IMR-90 (cell line): ENCODE results near the gene L3MBTL4.

Source experiments
- BHLHE40 ChIP-seq: fragments of 150-350 bp; IDR thresholded peaks from 2 replicates; pipeline ENCODE4 v1.6.1; 2016; ENCODE audit warnings: mild to moderate bottlenecking, low read depth, low read length
- CHD1 ChIP-seq: IDR thresholded peaks from 2 replicates; pipeline ENCODE4 v1.6.1; 2012; ENCODE audit warnings: low read depth, low read length, improper control_type of control experiment
- ELK1 ChIP-seq: fragments of 150-350 bp; IDR thresholded peaks from 2 replicates; pipeline ENCODE4 v1.6.1; 2016; ENCODE audit warnings: low read depth, mild to moderate bottlenecking, low read length, moderate library complexity, borderline replicate concordance
- FOS ChIP-seq: fragments of 150-350 bp; IDR thresholded peaks from 2 replicates; pipeline ENCODE4 v1.6.1; 2016; ENCODE audit warnings: low read depth, low read length
- MAFK ChIP-seq: IDR thresholded peaks from 2 replicates; pipeline ENCODE4 v1.6.1; 2012; ENCODE audit warnings: low read depth, low read length, improper control_type of control experiment
- MAZ ChIP-seq: IDR thresholded peaks from 2 replicates; pipeline ENCODE4 v1.6.1; 2012; ENCODE audit warnings: low read depth, mild to moderate bottlenecking, low read length, improper control_type of control experiment, moderate library complexity, borderline replicate concordance
- MXI1 ChIP-seq: IDR thresholded peaks from 2 replicates; pipeline ENCODE4 v1.6.1; 2012; ENCODE audit warnings: low read depth, mild to moderate bottlenecking, low read length, moderate library complexity, borderline replicate concordance
- NFE2L2 ChIP-seq: fragments of 150-350 bp; IDR thresholded peaks from 2 replicates; pipeline ENCODE4 v1.6.1; 2016; ENCODE audit warnings: low read depth, mild to moderate bottlenecking, low read length
- POLR2A ChIP-seq: IDR thresholded peaks from 2 replicates; pipeline ENCODE4 v1.6.1; 2012; ENCODE audit warnings: mild to moderate bottlenecking, low read depth, low read length
- RAD21 ChIP-seq: IDR thresholded peaks from 2 replicates; pipeline ENCODE4 v1.6.1; 2012; ENCODE audit warnings: low read length, improper control_type of control experiment
- RFX5 ChIP-seq: IDR thresholded peaks from 2 replicates; pipeline ENCODE4 v1.8.0; 2012; ENCODE audit warnings: low read depth, mild to moderate bottlenecking, low read length, moderate library complexity
- SMC3 ChIP-seq: fragments of 150-350 bp; IDR thresholded peaks from 2 replicates; pipeline ENCODE4 v1.6.1; 2016; ENCODE audit warnings: low read depth, mild to moderate bottlenecking, antibody characterized with exemption, low read length, moderate library complexity
- TF ChIP-seq, protein P1 (sequence below): conservative IDR thresholded peaks from 2 replicates; pipeline ENCODE4 v1.5.1; 2012; ENCODE audit warnings: mild to moderate bottlenecking, low read depth, low read length, improper control_type of control experiment
- TF ChIP-seq, protein P2 (sequence below): fragments of 150-350 bp; IDR thresholded peaks from 2 replicates; pipeline ENCODE4 v1.6.1; 2017; ENCODE audit warnings: mild to moderate bottlenecking, antibody characterized with exemption, low read length, low read depth

GRCh38 chr18:6352275-6352674, 62.4 kb downstream of the L3MBTL4 start:
- TF ChIP-seq, protein P1, sequence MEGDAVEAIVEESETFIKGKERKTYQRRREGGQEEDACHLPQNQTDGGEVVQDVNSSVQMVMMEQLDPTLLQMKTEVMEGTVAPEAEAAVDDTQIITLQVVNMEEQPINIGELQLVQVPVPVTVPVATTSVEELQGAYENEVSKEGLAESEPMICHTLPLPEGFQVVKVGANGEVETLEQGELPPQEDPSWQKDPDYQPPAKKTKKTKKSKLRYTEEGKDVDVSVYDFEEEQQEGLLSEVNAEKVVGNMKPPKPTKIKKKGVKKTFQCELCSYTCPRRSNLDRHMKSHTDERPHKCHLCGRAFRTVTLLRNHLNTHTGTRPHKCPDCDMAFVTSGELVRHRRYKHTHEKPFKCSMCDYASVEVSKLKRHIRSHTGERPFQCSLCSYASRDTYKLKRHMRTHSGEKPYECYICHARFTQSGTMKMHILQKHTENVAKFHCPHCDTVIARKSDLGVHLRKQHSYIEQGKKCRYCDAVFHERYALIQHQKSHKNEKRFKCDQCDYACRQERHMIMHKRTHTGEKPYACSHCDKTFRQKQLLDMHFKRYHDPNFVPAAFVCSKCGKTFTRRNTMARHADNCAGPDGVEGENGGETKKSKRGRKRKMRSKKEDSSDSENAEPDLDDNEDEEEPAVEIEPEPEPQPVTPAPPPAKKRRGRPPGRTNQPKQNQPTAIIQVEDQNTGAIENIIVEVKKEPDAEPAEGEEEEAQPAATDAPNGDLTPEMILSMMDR: no peak
- TF ChIP-seq MXI1: no peak
- TF ChIP-seq POLR2A: no peak
- no peak for TF ChIP-seq MAZ
- no peak for TF ChIP-seq RAD21
- no peak for TF ChIP-seq BHLHE40
- TF ChIP-seq, protein P2, sequence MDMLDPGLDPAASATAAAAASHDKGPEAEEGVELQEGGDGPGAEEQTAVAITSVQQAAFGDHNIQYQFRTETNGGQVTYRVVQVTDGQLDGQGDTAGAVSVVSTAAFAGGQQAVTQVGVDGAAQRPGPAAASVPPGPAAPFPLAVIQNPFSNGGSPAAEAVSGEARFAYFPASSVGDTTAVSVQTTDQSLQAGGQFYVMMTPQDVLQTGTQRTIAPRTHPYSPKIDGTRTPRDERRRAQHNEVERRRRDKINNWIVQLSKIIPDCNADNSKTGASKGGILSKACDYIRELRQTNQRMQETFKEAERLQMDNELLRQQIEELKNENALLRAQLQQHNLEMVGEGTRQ: no peak
- no peak for TF ChIP-seq SMC3
- no peak for TF ChIP-seq NFE2L2
- no peak for TF ChIP-seq CHD1
- TF ChIP-seq MAFK: no peak
- TF ChIP-seq FOS: no peak
- no peak for TF ChIP-seq RFX5
- TF ChIP-seq ELK1: no peak
